ENCODE data around the gene FNDC3B.

Gene FNDC3B

DNA sequence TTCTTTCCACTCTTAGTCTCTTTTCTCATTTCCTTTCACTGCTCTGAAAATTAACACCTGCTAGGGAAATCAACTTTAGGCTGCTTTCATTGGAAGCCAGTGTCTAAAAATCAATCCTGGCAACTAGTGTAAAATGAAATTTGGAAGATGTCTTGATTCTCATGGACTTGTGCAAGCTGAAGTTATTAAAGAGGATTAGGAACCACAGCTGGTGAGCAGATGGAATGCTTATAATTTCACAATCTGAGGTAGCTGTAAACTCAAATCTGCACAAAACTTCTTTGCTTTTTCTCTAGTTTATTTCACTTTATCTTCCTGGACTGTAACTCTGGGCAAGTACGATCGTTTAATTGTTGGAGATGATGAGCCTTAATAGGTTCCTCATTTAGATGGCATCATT lies 233.3 kb downstream of the FNDC3B start:
- DNase-seq, result no peak

DNA sequence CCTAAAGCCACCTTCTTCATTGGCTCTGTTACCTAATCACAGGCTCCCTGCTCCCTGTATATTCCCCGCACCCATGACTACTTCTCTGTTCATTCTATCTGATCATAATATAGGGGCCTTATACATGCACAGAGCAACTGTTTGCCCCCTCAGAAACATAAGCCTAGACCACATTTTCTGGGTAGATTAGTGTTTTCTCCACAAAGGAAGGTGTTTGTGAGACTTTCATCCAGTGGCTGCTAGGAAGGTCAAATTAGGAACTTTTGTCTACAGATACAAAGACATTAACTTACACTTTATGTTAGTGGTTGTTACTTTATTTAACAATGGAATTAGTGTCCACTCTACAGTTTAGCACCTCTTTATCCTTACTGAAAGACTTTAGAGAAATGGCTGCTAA lies 234.0 kb downstream of the FNDC3B start:
- DNase-seq, result no peak

DNA sequence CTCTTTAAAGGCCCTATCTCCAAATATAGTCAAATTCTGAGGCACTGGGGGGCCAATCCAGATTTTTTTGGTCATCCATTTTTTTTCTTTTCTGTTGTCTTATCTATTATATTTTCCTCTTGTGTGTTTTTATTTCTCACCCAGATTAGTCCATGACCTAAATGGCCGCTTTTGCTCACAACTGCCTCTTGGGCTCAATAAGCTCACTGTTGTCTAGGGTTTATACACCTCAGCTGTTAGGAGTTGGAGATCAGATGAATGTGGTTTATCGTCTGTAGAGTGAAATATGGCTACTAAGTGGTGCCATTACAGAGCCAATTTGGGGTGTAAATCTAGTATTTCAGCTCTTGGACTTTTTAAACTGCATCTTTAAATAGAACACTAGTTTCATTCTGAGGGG lies 235.5 kb downstream of the FNDC3B start:
- DNase-seq, result no peak

DNA sequence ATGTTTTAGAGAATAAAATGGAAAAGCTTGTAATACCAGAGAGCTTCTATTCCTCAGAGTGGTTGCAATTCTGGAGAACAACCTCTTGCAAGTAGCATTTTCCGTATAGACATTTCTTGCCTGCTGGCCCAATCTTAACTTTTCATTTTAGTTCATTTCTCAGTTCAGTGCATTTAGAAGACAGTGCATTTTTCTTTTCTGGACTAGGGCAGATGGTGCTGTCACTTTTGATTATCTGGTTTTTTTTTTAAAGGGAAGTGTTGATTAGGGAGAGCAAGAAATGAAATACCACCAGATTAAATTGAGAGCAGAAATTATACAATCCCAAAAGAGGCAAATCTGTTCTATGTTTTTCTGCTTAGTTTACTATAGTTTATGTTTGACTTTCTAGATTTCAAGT lies 236.2 kb downstream of the FNDC3B start:
- no peak for DNase-seq

DNA sequence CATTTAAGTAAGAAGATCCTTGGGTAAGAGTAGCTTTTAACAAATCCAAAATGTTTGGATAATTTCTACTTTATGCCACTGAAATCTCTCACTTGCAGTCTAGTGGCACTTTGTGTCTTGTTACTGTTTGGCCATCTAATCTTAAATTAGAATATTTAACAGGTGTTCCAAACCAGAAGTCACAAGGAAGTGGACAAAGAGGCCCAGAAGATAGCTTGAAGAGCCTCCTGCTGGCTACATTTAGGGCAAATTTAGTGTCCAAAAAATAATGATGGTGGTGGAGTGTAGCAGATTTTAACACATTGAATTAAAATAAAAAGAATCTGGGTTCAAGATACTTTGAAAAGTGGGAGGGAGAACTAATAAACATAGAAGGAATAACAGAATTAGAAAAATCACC lies 236.7 kb downstream of the FNDC3B start:
- DNase-seq, result no peak

DNA sequence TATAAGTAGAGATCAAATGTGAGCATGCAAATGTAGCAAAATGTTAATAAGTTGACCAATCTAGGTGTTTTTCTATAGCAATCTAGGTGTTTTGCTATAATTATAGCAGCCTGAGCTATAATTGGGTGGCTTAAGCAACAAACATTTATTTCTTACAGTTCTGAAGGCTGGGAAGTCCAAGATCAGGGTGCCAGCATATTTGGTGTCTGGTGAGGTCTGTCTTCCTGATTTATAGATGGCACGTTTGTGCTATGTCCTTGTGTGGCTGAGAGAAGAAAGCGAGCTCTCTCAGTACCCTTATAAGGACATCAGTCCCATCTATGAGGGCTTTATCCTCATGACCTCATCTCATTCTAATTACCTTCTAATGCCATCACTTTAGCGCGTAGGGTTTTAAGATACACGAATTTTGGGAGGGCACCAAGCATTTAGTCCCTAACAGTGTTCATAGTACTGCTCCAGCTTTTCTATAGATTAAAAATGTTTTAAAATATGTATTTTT lies 237.8 kb downstream of the FNDC3B start:
- DNase-seq, result no peak

DNA sequence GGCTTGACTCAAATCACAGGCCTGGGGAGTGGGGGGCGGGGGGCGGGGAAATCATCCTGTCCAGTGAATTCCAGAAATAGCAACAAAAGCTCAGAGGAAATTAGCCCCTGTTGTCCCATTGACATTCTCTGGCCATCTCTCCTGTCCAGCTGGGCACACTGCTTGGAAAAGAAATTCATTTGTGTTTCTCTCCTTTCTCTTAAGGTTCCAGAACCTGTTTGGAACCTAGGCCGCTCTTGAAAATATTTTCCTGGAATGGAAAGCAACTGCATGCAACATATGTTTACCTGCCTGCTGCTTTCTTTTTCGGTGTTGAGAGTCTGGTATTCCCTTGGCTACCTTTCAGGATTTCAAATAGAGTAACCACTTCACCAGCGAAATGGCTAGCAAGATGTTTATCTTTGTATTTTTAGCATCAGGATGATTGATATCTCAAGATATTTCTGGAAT lies 239.8 kb downstream of the FNDC3B start:
- DNase-seq, result no peak

DNA sequence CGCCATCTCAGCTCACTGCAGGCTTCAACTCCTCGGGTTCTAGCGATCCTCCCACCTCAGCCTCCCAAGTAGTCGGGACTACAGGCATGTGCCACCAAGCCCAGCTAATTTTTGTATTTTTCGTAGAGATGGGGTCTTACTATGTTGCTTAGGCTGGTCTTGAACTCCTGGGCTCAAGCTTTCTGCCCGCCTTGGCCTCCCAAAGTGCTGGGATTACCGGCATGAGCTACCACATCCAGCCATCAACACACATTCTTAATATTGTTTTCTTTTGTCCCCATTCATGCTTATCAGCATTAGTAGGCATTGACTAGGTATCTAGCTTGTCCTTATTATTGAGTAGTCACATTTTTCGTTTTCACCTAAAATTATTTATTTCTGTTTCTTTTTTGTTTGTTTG lies 240.6 kb downstream of the FNDC3B start:
- no peak for DNase-seq

DNA sequence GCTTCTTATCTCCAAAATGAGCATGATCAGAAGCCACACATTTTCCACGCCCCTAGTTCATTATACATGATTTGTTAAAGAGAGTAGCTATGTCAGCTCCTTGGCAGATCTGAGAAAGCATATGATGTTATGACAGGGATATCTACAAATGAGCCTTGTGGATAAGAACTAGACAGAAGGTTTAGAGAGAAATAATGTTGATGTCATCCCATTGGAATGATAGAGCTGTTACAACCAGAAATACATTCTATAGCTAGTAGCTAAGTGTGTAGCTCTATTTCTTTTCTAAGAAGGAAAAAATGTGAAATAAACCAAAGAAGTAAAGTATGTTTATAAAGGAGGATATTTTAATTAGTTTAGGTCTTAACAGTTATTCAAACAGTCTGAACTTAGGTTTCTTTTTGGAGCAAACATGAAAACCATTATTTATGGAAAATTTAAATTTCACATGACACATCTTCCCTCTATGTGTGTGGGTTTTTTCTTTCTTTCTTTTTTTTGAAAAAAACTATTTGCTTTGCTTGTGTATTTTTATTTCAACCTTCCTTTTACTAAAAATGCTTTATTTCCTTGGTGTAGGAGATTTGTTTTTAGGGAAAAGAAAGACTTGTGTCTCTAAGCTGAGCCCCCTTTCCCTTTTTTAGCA lies 241.2 kb downstream of the FNDC3B start:
- DNase-seq, result no peak

DNA sequence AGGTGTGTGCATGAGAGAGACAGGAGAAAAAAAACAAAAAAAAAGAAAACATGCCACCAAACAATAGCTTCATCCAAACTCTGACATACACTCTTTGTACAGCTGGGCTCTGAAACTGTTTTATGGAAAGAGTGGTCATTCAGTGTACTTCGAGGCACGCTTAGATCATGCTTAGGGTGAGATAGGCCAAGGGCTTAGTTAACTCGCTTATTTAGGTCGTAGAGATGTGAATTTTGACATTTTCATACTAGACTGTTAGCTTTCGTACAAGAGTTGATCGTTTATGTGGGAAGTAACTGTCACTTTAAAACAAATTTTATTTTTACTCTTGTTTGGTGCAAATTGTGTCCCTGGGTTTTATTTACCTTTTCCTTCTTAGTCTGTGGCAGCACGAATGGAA lies 242.5 kb downstream of the FNDC3B start:
- no peak for DNase-seq

DNA sequence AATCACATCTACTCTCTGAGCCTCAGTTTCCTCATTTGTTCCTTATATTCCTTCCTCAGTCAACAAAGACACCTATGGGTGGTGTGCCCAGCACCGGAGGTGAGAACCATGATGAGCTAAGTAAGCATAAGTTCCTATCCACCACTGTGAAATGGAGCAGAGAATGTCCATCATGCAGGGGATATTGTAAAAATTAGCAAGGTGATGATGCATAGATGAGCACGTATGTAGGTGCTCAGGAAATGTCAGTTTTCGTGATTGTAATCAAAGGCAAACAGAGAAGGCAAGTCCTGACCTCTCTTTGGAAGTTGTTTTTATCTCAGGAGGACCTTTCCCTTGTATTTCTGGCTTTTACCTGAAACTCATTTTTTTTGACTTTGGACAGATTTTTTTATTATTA lies 243.5 kb downstream of the FNDC3B start:
- DNase-seq, result no peak

DNA sequence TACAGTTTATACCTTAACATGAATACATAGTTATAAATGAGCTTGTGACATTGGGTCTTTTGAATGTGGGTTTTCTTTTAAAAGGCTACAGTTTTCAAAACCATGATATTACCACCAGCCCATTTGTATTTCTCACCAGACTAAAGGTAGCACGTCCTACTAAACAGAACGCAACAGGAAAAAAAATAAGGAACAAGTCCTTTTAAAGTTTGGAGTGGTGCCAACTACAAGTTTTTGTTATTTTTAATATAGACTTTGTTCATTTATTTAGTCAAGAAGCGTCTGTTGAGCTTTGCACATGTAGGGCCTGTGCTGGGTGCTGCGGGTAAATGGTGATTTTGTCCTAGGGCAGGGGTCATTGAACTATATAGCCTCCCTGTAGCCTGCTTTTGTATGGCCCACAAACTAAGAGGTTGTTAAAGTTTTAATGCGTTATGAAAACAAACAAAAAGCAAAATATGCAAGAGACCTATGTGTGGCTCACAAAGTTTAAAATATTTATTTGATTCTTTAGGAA lies 244.5 kb downstream of the FNDC3B start:
- no peak for DNase-seq

DNA sequence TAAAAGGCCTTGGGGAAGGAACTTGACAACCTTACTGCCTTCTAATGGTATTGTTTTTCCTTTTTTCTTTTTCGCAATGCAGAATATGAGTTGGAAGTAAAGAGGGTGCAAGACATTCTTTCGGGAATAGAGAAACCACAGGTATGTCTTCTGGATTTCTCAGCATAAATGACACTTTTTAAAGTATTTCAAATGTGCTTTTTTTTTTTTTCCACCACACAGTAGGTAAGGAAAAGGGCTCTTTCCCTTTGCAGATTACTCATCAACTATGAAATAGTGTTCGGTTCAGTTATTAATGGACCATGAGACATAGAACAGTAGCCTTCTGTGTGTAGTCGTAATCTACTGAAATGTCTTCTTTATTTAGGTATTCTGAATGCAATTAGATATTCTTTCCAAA lies 246.5 kb downstream of the FNDC3B start:
- no peak for DNase-seq

DNA sequence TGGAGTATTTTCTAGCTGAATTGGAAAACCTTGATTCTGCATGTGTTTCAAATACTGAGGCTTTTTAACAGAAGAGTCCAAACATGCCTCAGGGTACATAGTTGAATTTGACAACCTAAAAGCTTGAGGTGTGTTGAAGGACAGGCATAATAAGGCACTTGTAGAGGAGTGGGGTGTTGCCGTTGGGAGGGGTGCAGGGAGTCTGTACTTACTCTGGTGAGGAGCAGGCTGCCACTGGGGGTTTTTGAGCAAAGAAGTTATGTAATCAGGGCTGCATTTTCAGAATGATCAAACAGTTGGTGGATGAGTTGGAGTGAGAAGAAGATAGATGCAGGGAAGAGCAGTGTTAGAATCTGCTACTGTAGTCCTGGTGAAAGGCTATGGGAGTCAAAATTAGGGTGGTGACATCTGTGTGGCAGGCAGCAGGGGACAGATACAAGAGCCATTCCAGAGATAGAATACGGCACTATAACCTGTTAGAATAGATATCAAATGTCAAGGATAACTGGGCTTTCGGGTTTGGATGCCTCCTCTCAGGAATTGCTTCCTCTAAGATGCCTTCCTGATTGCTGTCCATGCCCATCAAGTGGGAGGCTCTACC lies 247.3 kb downstream of the FNDC3B start:
- DNase-seq, result no peak

DNA sequence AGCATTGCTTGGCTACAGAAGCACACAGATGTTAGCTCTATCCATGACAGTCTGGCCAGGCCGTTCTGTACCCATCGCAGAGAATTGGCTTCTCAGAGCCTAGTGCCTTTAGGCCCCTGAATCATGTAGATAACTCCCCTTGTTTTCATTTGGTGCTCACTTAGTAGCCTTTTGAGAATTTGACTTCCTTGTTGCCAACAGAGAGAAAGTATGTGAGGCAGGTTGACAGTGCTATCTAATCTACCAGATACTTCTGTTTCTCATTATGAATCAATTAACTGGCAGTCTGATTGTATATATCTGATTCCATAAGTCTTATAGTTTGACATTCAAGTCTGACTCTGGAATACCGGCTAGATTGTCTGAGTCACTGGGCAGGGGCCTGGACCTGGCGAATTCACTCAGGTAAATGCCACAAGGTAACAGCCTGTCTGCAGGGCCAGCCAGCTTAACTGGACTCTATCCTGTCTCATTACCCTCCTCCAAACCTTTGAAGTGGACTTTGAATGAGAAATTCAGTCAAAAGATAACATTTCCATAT lies 248.6 kb downstream of the FNDC3B start:
- no peak for DNase-seq

DNA sequence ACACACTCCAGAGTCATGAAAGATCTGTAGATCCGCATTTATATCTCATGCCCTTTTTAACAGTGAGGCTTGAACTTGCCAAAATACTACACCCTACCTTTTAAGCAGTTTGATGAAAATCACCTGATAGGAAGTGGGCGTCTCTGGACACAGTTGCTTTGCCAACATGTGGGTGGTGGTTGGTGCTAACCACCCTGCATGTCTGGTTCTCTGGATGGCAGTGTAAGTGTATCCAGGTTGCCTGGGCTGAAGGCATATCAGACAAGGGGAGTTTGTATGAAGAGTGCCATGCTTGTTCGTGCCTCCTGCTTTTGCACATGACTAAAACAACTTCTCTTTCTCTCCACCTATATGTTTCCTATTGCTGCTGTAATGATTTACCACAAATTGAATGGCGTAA lies 249.3 kb downstream of the FNDC3B start:
- DNase-seq, result no peak

DNA sequence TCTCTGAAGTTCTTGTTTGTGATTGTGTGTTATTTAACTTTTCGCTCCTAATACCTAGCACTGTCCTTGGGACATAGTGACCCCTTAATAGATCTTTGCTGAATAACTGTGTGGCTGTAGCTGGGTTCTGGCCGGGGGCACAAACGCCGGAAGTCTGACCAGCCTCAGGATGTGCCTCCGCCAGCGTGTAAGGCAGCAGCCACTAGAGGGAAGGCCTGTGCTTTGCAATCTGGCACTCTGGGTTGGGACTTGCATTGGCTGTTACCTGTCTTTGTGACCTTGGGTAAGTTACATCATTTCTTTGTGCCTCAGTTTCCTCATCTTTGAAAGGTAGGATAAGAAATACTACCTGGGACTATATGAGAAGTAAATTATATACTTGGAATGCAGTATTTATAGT lies 250.2 kb downstream of the FNDC3B start:
- no peak for DNase-seq

DNA sequence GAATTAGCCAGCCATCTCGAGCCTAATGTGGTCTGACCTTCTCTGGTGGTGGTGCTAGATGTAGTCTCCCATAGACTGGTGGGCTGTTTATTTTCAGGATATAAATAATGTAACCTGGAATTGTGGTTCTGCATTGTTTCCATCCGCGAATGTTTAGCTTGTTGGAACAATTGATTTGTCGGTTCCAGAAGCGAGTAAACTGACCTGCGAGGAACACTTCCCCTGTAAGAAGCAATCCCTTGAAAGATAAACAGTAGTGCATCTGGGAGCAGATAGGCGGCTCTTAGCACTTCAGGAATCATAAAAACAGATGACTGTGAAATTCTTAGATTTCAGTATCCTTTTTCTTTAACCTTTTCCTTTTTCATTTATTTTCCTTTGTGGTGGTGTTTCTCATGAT lies 251.1 kb downstream of the FNDC3B start:
- DNase-seq, result no peak

DNA sequence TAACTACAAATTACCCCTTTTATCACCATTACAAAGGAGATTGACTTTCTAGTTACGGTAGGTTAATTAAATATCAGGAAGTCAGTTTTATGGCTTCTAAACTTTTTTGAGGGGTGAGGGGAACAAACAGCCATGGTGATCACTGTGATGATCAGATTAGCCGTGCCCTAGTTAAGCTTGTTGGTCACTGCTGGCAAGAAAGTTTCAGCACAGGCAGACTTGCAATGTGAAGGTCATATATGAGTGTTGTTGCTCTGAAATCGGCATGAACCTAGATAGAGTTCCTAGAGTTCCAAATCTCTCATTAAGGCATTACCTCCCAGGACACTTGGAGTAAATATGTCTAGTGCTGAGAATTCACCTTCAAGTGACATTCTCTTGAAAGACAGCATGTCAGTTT lies 252.3 kb downstream of the FNDC3B start:
- no peak for DNase-seq

DNA sequence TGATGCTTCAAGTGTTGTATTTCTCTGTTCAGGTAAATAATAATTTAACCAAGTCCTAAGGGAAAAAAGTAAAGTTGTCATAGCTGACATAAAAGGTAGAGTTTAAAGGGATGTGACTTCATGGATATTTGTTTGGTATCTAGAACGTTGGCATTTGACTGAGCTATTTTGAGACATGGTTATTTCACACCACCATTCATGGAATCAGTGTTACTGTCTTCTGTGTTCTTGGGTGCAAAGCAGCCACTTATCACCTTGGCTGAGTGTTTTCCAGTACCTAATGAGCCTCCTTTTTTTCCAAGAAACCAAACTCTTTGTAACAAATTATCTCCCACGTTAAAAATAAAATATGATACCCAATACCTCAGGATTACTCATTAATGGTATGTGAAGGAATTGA lies 253.0 kb downstream of the FNDC3B start:
- DNase-seq, result no peak

DNA sequence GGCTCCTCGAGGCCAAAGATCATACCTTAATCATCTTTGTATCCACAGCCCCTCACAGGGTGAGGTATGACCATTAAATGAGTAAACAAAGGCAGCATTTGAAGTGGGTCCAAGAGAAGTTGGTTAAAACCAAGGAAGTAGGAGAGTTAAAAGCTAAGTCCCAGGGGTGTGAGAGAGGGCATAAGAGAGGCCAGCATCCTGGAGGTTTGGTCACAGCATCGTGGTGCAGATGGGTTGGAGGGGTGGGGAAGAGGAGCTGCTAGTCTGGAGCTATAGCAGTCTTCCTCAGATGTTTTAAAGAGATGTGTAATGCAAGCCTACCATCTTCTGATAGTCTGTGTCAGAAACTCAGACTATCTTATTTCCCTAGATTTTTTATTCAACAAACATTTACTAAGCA lies 253.7 kb downstream of the FNDC3B start:
- no peak for DNase-seq

DNA sequence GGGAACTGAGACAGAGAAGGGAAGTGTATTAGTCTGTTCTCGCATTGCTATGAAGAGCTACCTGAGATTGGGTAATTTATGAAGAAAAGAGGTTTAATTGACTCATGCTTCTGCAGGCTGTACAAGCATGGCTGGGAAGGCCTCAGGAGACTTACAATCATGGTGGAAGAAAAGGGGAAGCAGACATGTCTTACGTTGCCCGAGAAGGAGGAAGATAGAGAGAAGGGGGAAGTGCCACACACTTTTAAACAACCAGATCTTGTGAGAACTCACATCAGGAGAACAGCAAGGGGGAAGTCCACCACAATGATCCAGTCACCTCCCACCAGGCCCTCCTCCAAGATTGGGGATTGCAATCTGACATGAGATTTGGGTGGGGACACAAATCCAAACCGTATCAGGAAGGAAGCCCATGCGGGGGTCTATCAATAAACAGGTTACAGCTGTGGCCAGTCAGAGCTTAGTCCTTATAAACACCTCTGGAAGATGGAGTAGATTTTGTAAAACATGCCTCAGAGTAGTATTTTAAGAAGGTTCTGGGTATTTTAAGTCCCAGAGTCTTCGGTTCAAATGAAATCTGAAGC lies 254.9 kb downstream of the FNDC3B start:
- no peak for DNase-seq

DNA sequence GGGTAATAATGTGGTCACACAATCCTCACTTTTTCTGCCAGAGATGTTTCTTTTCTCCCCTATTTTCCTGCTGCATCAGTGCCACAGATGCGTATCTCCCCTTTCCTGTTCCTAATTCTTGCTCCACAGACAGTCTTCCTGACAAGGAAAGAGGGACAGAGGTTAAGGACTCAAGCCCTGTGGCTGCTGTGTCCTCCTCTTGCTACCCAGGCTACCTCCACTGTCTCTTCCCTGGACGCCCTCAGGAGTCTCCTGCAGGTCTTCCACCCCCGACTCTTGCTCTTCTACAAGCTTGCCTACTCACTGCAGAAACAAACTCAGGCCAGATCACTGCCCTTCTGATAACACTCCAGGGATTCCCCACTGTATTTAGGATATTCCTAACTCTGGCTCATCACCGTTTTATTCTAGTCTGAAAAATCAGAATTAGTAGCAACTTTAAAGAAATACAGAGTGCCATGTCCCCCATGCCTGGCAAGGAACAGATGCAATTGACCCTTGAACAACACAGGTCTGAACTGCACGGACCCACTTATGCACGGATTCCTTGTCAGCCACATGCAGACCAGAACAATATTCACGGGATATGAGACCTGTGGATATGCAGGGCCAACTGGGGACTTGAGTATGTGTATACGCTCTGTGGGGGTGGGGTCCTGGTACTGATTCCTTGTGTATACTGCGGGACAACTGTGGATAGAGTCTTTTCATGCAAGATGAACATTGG lies 257.0 kb downstream of the FNDC3B start:
- DNase-seq, result no peak

DNA sequence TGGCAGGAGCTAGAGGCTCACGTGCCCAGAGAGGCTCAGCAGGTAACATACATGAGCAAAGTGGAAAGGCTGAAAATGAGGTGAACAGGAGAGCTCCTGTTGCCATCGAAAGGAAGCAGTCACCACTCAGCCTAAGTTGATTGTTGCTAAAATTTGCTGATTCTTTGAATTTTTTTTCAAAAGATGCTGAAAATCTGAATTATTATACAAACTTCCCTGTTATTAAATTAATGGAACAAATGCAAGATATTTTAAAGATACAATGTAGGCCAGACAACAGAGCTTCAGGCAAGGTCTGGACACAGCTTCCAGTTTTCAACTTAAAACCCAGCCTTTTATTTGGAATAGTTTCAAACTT lies 257.6 kb downstream of the FNDC3B start:
- DNase-seq, result no peak

Measured in activated naive CD4-positive, alpha-beta T cell treated with Interleukin-2 at 50 U/mL for 16 hours (primary cell).